ENCODE results near the gene ACVR1C.
"Not testable (repeated sequence)": the region's sequence is repeated elsewhere in the genome, so short reads cannot be mapped to it uniquely, and the experiment has no call there.

Gene ACVR1C

DNA sequence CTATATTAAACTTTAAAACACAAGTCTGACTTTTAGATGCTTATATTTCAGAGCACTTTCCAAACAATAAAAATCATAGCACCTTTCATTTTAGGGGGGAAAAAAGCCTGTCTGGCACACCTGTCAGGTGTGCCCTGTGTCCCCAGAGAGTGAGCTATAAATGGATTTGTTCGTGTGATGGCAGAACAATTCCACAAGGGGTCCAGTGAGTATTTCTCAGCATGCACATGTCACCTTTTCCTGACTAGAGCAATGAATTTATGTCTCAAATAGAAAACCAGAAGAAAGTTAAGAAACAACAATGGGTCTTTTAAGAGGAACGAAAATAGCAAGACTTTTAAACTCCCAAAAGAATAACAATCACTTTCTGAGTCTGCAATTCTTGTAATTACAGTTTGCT, 55.9 kb downstream of the ACVR1C start:
- DNase-seq, result peak; percentile 23

DNA sequence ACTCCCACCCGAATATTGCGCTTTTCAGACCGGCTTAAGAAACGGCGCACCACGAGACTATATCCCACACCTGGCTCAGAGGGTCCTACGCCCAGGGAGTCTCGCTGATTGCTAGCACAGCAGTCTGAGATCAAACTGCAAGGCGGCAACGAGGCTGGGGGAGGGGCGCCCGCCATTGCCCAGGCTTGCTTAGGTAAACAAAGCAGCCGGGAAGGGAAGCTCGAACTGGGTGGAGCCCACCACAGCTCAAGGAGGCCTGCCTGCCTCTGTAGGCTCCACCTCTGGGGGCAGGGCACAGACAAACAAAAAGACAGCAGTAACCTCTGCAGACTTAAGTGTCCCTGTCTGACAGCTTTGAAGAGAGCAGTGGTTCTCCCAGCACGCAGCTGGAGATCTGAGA, 62.0 kb downstream of the ACVR1C start:
- not testable (repeated sequence) for DNase-seq

GRCh38 chr2:157566113-157566512, 62.6 kb downstream of the ACVR1C start:
- not testable (repeated sequence) for DNase-seq

DNA sequence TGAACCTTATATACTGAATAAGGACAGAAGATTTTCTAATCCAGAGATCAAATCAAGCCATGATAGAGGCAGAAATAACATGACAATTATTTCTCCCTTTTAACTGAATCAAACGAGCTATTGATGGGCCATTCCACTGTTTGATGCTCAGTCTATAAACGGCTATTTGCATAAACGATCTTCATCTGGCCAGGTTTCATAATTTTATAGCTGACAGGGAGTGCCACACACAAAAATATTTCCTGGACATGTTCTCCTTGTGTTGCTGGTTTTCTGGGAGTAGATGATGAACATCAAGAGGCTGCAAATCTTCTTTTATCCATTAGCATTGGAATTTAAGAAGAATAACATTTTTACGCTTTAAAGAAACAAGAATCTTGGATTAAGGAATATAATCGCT, 63.1 kb downstream of the ACVR1C start:
- no peak for DNase-seq

DNA sequence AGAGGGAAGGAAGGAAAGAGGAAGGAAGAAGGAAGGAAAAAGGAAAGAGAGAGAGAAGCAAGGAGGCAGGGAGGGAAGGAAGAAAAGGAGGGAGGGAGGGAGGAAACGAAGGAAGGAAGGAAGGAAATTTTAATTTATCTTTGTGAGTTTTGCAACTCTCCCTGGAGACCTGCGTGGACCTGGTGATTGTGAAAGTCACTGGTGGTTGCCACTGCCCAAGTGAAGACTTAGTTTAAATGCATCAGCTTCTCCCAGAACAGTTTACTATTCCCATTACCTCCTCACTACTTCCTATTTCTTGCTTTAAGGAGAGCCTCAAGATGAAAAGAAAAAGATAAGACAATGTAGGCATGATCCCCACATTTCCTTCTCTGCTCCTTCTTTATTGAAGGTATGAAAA, 68.8 kb downstream of the ACVR1C start:
- no peak for DNase-seq

DNA sequence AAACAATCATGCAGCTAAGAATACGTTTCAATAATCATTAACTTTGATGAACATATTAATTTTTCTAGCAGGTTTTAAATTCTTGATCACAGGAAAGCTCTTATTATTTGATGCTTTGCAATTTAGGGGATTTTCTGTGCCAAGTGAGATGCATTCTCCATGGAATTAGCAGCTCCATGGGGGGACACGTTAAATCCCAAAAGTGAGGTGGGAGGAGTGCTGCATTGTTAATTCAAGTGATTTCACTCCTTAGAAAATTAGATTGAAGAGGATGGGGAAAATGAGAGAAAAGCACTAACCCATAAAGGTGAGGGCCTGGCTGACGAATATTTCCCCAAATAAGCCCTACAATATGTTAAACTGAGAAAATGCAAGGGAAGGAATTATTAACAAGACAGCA, 69.2 kb downstream of the ACVR1C start:
- no peak for DNase-seq

DNA sequence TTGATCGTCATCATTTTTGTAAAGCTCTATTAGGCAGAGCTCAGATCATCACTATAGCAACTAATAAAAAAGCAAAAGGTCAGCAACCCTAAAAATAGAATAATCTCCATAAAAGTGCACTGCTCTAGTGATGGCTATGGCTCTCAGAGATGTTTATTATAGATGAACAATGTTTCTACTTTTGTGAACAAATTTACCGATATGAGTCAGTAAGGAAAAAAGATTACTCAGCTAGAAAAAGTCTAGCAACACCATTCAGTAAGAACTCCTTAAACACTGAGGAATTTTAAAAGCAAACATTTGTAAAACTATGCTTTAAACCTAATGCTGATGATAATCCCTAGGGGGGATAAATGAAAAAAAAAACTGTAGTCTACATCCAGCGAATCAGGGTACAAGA, 69.6 kb downstream of the ACVR1C start:
- peak; percentile 7 for DNase-seq

- DNase-seq, result no peak
Observed at GRCh38 chr2:157557770-157558169, 70.9 kb downstream of the ACVR1C start.

- DNase-seq, result no peak
Observed at GRCh38 chr2:157540102-157540501, 88.6 kb downstream of the ACVR1C start.

DNA sequence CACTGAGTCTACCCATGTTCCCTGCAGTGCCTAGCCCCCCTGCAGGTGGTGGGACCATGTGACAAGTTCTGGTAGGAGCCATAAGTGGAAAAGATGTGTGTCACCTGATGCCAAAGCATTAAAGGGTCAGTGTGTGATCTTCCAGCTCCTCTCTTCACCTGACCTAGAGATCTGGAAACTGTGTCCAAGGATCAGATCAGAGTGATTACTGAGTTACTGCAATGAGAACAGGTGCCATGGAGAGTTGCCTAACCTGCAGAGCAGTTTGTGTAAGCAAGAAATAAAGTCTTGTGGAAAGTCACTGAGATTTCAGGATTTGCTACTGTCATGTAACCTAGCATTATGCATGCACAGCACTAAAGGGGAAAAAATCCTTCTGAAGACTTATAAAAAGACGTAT, 90.6 kb downstream of the ACVR1C start:
- no peak for DNase-seq

DNA sequence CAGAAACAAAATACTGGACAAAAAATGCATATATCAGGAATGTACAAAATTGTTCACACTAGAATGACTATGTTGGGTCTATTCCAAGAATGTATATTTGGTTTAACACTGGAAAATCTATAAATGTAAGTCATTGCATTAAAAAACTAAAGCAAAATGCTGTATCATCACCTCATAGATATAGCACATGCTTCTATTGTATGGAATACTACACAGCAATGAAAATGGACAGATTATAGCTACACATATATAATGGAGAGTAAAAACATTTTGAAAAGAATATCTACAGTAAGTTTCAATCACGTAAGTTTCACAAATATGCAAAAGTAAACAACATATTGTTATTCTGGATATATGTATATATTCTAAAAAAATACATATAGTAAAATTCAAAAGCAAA, 91.8 kb downstream of the ACVR1C start:
- DNase-seq, result no peak

GRCh38 chr2:157528963-157529751, 99.5 kb downstream of the ACVR1C start:
- DNase-seq, result no peak

DNA sequence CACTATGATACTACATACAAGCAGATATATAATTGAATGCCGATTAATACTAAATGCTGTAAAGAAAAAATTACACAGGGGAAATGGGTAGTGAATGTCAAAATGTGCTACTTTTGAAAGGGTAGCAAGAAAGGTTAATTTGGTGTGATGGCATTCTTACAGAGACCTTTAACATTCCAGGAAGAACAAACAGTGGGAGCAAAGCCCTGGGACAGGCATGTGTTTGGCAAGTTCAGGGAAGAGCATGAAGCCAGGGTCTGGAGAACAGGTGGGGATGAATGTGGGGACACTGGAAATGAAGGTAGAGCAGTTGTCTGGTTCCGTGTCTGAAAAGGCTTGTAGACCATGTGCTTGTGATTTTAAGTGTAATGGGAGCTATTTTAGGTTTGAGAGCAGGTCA, 102.6 kb downstream of the ACVR1C start:
- DNase-seq, result no peak

- no peak for DNase-seq
Observed at GRCh38 chr2:157523270-157524247, 105.1 kb downstream of the ACVR1C start.

DNA sequence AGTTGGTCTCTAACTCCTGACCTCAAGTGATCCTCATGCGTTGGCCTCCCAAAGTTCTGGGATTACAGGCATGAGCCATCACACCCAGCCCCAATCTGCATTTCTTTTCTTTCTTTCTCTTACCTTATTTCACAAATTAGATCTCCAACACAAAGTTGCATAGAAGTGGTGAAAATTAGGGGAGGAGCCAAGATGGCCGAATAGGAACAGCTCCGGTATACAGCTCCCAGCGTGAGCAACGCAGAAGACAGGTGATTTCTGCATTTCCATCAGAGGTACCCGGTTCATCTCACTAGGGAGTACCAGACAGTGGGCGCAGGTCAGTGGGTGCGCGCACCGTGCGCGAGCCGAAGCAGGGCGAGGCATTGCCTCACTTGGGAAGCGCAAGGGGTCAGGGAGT, 113.7 kb downstream of the ACVR1C start:
- not testable (repeated sequence) for DNase-seq

- DNase-seq, result no peak
Observed at GRCh38 chr2:157509744-157510143, 118.9 kb downstream of the ACVR1C start.

GRCh38 chr2:157508676-157509075, 120.0 kb downstream of the ACVR1C start:
- no peak for DNase-seq

DNA sequence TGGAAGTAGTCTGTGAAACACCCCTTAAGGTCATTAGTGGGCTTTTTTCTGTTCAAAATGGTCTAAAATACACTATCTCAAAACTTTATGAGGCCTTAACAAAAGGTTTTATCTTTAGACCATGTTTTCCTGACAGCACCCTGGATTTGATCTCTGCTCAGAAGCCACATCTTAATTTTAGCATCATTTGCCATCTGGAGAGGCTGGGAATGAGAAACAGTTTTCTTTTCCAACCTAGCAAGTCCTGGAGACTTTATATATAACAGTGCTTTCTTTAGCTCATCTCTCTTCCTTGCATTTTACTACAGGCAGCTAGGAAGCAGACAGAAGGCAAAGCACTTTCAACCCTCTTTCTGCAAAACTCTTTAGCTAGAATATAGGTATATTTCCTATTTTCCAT, 122.1 kb downstream of the ACVR1C start:
- DNase-seq, result no peak

DNA sequence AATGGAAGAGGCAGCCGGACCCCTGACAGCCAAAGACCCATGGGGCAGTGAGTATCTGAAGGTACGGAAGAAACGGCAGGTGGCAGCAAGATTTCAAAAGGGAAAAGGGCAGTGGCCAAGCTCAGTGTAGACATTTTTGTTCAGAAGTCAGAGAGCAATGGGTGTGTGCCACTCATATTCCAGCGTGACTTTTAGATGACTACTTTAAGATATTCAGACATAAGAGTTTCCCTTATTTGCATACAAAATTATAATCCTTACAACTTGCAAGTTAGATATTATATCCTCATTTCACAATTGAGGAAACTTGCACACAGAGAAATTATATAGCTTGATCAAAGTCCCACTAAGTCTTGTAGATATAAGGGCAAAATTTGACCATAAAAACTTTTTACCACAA, 124.0 kb downstream of the ACVR1C start:
- no peak for DNase-seq

DNA sequence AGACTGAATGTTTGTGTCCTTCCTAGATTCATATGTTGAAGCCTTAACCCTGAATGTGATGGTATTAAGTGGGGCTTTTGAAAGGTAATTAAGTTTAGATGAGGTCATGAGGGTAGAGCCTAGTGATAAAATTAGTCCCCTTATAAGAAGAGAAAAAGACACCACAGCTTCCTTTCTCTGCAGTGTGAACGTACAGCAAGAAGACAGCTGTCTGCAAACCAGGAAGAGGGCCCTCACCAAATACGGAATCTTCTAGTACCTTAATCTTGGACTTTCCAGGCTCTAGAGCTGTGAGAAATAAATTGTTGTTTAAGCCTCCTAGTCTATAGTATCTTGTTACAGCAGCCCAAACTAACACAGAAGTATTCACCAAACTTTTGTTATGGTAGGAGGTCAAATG, 127.6 kb downstream of the ACVR1C start:
- no peak for DNase-seq

DNA sequence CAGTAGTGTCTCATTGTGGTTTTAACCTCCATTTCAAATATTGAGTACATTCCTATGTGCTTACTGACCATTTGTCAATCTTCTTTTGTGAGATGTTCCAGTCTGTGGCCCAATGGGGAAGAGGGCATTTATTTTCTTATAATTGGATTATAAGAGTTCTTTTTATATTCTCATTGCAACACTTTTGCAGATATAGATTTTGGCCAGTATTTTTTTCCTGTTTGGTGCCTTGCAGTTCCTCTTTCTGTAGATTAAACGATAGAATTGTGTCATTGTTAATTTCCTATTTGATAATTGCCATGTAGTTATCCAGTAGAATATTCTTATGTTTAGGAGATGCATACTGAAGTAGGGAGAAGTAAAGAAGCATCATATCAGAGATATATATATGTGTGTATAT, 128.3 kb downstream of the ACVR1C start:
- DNase-seq, result no peak

DNA sequence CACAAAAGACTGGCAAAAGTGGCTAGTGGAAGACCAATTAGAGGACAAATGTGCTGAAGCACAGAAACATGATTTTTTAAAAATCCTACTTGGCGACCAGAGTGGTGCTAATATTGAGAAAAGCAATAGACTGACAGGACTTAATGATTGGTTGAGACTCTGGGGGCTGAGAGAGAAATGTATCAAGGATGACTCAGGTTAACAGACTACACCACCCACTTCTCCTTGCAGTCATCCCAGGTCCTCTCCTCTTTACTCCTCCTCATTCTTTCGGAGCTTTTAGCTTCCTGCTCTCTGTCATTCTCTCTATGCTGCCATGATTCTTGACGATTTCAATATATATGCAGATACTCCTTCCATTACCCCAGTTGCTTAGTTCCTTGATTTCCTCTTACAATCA, 130.2 kb downstream of the ACVR1C start:
- DNase-seq, result no peak

DNA sequence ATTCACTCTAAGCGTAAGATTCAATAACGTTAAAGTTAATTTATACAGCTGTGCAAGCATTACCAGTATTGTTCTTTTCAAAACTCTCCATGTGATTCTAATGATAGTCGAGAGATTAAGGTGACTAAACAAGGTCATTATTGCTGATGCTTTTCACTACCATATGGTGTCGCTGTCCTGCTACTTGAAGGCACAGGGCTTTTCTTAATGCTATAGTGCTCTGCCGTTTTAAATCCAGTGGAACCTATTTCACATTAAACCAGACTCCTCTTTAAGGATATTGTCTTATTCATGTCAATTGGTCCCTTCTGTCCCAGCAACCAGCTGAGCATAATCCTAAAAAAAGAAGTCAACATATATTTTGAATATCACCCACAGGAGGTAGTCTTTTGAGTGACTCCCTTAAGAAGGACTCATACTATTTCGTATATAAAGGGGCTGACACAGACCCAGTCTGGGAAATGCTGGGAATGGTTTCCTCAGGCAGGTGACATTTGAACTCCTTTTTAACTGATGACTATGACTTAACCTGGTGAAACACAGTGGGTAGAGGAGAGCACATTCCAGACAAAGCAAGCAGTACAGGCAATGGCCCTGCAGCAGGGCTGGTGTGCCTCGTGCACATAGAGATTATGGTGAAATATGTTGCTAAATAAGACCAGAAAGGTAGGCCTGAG, 130.9 kb downstream of the ACVR1C start:
- DNase-seq, result peak; percentile 62
